Uterus (tissue), 4 donors: ENCODE data around the gene PBX2. TPM values are rescaled to one million over a fixed set of nuclear protein-coding genes. Genes with fewer than 3 reads are reported as not detected.

Experiments
- DNase-seq, 2 donors: peaks; one replicate each; pipeline ENCODE4 v3.0.0-alpha.2; 2019 to 2020
- H3K27ac ChIP-seq, 2 donors: fragments of 200-600 bp; sonication (generic); 1 replicate in 1 of 2; 2 replicates in 1 of 2; pipeline ENCODE4 v1.5.1; 2016 to 2018
- H3K27me3 ChIP-seq, 2 donors: fragments of 200-600 bp; sonication (generic); one replicate each; pipeline ENCODE4 v1.5.1; 2018 to 2019; ENCODE audit warnings: control low read depth in 1 of 2
- H3K36me3 ChIP-seq, 2 donors: fragments of 200-600 bp; sonication (generic); one replicate each; pipeline ENCODE4 v1.5.1; 2019; ENCODE audit warnings: control low read depth in 1 of 2
- H3K4me1 ChIP-seq, 2 donors: fragments of 200-600 bp; sonication (generic); one replicate each; pipeline ENCODE4 v1.5.1; 2018 to 2019; ENCODE audit warnings: control low read depth in 1 of 2
- H3K4me3 ChIP-seq, 2 donors: fragments of 200-600 bp; sonication (generic); 1 replicate in 1 of 2; 2 replicates in 1 of 2; pipeline ENCODE4 v1.5.1; 2018 to 2019; ENCODE audit warnings: mild to moderate bottlenecking in 1 of 2
- H3K9me3 ChIP-seq, 2 donors: fragments of 200-600 bp; sonication (generic); one replicate each; pipeline ENCODE4 v1.5.1; 2019; ENCODE audit warnings: control low read depth in 1 of 2
- CTCF ChIP-seq, 4 experiments: fragments of 200-600 bp in 2 of 4; fragments of 450-650 bp in 2 of 4; sonication (generic) in 2 of 4; IDR thresholded peaks; one replicate each; pipeline ENCODE4 v1.5.1; 2016 to 2019; ENCODE audit warnings: antibody characterized with exemption in 4 of 4, mild to moderate bottlenecking in 2 of 4, moderate library complexity in 1 of 4
- POLR2A ChIP-seq, 2 donors: fragments of 450-650 bp; IDR thresholded peaks; one replicate each; pipeline ENCODE4 v1.6.1; 2016; ENCODE audit warnings: antibody characterized with exemption in 2 of 2, mild to moderate bottlenecking in 1 of 2, moderate library complexity in 1 of 2
- intact Hi-C: fragments of 100-400 bp; cut with DNase I; formaldehyde crosslinking; loops from one replicate; pipeline ENCODE4 v1.15.1; 2023; ENCODE audit warnings: low total_unique reads
- total RNA-seq, 4 donors: library from RNA; depleted of rRNA in 3 of 4; stranded (reverse); fragments of >200 nt in 3 of 4; gene quantifications; one replicate each; pipeline versions ENCODE4 v1.1.0 to v1.2.4, GENCODE V29; 2014 to 2023
- donor health status: DM: yes; HTN: yes; CAD: no.

PBX2 gene
- total RNA-seq, 4 donors from 2014 or later = 35.1 to 150 (median 57.7) TPM

GRCh38 chr6:32223258-32224235, 33.5 kb upstream of the PBX2 start, which contains the start of gene NOTCH4:
TSS of gene NOTCH4 (minus strand) at chr6:32224067. CDS start at chr6:32223928, 139 bp downstream.
- H3K36me3 ChIP-seq = no peaks in the 10 kb centered on the region
- peak within 1 kb of the TSS; percentile 47 to 70 for H3K27ac ChIP-seq
- TF ChIP-seq POLR2A (IDR thresholded peaks at IDR 0.05) = peak in 1 of 2 donors; percentile 22
- TF ChIP-seq CTCF (IDR thresholded peaks at IDR 0.05) = no peak

GRCh38 chr6:32222333-32223230, 32.6 kb upstream of the PBX2 start:
- no peaks in the 10 kb centered on the region for H3K9me3 ChIP-seq
- H3K4me3 ChIP-seq = no peak overlapping the region
- H3K27ac ChIP-seq = peak overlapping the region; percentile 31 to 47
- H3K4me1 ChIP-seq = no peaks in the 10 kb centered on the region
- TF ChIP-seq POLR2A (IDR thresholded peaks at IDR 0.05) (no peak), CTCF (IDR thresholded peaks at IDR 0.05) (no peak)
- H3K36me3 ChIP-seq = no peaks in the 10 kb centered on the region
- intact Hi-C loops = no loop called here
- DNase-seq = no peak
- H3K27me3 ChIP-seq = no peaks in the 10 kb centered on the region

More at GRCh38 chr6:32223258-32224235, 33.5 kb upstream of the PBX2 start, which contains the start of gene NOTCH4:
- no peak for DNase-seq
- no peak within 1 kb of the TSS for H3K4me3 ChIP-seq
- no peaks in the 10 kb centered on the region for H3K9me3 ChIP-seq
- H3K27me3 ChIP-seq = no peaks in the 10 kb centered on the region
- H3K4me1 ChIP-seq = no peaks in the 10 kb centered on the region
- intact Hi-C loops = no loop called here

- no peak for DNase-seq
- TF ChIP-seq POLR2A (IDR thresholded peaks at IDR 0.05) (no peak), CTCF (IDR thresholded peaks at IDR 0.05) (no peak)
These were observed 30.0 kb upstream of the PBX2 start for GRCh38 chr6:32220021-32220420.

GRCh38 chr6:32218167-32218566, 28.2 kb upstream of the PBX2 start:
- Histone ChIP-seq H3K4me1 (no peaks in the 10 kb centered on the region), H3K36me3 (no peaks in the 10 kb centered on the region), H3K4me3 (no peak overlapping the region), H3K27ac (no peak overlapping the region), H3K27me3 (no peaks in the 10 kb centered on the region), H3K9me3 (no peaks in the 10 kb centered on the region)
- DNase-seq = no peak
- intact Hi-C loops = no loop called here
- TF ChIP-seq CTCF (IDR thresholded peaks at IDR 0.05) (no peak), POLR2A (IDR thresholded peaks at IDR 0.05) (no peak)

More at GRCh38 chr6:32220021-32220420, 30.0 kb upstream of the PBX2 start:
- no peak overlapping the region for H3K4me3 ChIP-seq
- no peaks in the 10 kb centered on the region for H3K36me3 ChIP-seq
- intact Hi-C loops = no loop called here
- no peaks in the 10 kb centered on the region for H3K4me1 ChIP-seq
- H3K27me3 ChIP-seq = no peaks in the 10 kb centered on the region
- H3K27ac ChIP-seq = no peak overlapping the region
- no peaks in the 10 kb centered on the region for H3K9me3 ChIP-seq
